ENCODE measurements around the gene ANKRD45.
"Not testable (repeated sequence)": the region's sequence is repeated elsewhere in the genome, so short reads cannot be mapped to it uniquely, and the experiment has no call there.

Gene ANKRD45

GRCh38 chr1:173642450-173643139, 27.1 kb downstream of the ANKRD45 start:
- DNase-seq = peak; percentile 37

DNA sequence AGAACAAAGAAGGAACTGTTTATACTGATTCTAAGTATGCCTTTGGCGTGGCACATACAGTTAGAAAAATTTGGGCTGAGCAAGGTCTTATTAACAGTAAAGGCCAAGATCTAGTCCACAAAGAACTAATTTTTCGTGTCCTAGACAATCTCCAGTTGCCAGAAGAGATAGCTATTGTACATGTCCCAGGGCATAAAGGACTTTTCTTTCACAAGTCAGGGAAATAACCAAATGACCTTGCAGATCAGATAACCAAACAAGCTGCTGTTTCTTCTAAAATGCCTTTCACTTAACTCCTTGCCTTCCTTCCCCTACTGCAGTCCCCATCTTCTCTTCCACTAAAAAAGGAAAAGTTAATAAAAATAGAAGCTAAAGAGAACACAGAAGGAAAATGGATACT, 30.5 kb downstream of the ANKRD45 start:
- DNase-seq = no peak

DNA sequence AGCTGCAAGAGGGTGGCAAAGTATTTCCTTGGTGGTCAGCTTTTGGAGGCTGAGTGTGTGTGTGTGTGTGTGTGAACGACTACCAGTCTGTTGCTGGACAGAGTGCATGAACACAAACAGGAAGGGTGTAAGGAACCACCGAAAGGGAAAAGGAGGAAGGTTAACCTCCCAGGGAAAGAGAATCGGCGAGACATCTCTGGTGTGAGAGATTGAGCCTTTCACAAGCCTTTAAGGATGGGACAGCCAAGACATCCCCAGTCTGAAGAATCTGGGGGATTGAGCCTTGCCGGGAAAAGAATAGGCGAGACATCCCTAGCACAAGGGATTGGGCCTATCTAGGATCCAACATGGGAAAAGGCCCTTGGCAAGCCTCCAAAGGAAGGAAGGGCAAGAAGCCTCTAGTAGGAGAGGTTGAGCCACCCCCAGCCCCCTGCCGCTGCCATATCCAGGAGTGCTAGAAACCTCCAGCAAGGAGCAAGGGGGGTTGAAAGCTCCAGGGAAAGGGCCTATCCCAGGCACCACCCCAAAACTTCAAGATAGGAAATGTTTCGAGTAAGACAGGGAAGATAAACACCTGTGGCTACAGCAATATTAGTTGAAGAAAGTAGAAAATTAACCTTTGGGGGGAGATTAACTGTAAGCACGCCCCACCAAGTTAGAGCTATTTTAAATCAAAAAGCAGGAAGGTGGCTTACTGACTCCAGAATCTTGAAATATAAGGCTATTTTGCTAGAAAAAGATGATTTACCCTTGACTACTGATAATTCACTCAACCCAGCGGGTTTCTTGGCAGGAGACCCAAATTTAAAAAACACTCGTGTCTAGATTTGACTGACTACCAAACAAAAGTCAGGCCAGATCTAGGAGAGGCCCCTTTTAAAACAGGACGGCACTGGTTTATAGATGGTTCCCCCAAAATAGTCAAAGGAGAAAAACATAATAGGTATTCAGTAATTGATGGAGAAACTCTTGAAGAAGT, 31.3 kb downstream of the ANKRD45 start:
- DNase-seq = no peak

- DNase-seq = not testable (repeated sequence)
Measured at GRCh38 chr1:173637236-173638042, 32.2 kb downstream of the ANKRD45 start.

DNA sequence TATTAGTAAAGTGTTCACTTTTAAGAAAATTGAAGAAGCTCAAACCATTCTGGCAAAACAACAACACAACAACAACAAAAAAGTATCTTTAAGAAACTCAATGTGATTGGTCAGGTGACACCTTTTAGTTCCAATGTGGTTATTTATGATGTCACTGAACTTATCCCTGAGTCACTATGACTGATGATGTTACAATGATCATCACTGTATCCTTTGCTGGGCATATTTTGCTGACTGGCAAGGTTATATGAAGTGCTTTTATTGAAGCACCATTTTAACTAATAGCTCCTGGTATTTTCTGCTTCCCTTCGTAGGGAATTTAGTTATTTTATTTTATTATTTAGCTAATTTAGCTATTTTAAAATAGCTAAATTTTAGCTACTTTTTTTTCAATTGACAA, 34.5 kb downstream of the ANKRD45 start, which contains the start of gene TEX50:
Gene TEX50 (plus strand): TSS at position 223 of the 400 bp plus-strand sequence. CDS start 184 bp downstream, outside the sequence.
- DNase-seq = no peak

- DNase-seq = no peak
Measured at GRCh38 chr1:173628888-173629287, 40.8 kb downstream of the ANKRD45 start.

- DNase-seq = no peak
Measured at GRCh38 chr1:173627269-173627668, 42.4 kb downstream of the ANKRD45 start.

- DNase-seq = no peak
Measured at GRCh38 chr1:173616859-173617258, 52.8 kb downstream of the ANKRD45 start.

DNA sequence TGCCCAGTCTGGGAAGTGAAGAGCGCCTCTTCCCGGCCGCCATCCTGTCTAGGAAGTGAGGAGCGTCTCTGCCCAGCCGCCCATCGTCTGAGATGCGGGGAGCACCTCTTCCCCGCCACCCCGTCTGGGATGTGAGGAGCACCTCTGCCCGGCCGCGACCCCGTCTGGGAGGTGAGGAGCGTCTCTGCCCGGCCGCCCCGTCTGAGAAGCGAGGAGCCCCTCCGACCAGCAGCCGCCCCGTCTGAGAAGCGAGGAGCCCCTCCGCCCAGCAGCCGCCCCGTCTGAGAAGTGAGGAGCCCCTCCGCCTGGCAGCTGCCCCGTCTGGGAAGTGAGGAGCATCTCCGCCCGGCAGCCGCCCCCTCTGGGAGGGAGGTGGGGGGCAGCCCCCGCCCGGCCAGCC, 56.6 kb downstream of the ANKRD45 start:
- DNase-seq = not testable (repeated sequence)

GRCh38 chr1:173608503-173609216, 61.0 kb downstream of the ANKRD45 start:
- DNase-seq = no peak

- no peak for DNase-seq
Measured at GRCh38 chr1:173603056-173603591, 66.5 kb downstream of the ANKRD45 start, which contains the start of gene SLC9C2. Gene SLC9C2 (minus strand): TSS chr1:173603072. CDS start chr1:173601776, 1,296 bp downstream.

DNA sequence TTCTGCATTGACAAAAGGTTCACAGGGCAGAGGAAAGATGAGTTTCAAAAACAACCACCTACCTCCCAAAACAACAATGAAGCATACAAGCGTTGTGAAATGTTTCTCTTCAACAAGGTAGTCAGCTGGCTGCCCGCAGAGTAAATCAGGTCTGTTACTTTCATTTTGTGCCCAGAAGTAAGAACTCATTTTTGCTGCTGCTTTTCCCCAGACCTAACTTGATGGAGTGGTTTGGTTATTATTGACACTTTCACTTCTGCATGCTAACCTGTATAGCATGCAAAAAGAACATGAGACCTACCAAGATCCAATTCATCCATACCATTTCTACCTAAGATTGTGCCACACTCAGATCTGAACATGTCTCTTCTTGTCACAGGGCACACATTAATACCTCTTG, 68.1 kb downstream of the ANKRD45 start:
- DNase-seq = no peak

DNA sequence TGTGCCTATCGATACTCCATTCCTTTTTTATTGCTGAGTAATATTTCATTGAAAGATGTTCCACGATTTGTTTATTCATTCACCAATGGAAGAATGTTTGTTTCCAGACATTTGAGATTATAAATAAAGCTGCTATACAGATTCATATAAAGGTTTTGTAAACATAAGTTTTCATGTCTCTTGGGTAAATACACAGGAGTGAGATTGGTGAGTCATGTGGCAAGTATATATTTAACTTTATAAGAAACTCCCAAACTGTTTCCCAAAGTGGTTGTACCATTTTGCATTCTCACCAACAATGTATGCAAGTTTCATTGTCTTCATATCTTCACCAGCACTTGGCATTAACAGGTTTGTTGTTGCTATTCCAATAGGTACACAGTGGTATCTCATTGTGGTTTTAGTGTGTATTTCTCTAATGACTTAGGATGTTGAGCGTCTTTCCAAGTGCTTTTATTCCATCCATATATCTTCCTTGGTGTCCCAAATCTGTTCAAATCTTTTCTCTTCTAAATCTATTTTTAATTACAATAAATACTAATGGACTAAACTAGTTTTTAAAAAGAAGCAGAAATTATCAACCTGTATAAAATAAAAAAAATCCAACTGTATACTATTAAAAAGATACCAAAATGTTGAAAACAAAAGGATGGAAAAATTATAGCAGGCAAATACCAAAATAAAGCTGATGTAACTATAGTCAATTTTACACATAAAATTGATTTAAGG, 73.4 kb downstream of the ANKRD45 start:
- DNase-seq = no peak

GRCh38 chr1:173591138-173591537, 78.5 kb downstream of the ANKRD45 start:
- not testable (repeated sequence) for DNase-seq

- DNase-seq = no peak
Measured at GRCh38 chr1:173590557-173590956, 79.1 kb downstream of the ANKRD45 start.

DNA sequence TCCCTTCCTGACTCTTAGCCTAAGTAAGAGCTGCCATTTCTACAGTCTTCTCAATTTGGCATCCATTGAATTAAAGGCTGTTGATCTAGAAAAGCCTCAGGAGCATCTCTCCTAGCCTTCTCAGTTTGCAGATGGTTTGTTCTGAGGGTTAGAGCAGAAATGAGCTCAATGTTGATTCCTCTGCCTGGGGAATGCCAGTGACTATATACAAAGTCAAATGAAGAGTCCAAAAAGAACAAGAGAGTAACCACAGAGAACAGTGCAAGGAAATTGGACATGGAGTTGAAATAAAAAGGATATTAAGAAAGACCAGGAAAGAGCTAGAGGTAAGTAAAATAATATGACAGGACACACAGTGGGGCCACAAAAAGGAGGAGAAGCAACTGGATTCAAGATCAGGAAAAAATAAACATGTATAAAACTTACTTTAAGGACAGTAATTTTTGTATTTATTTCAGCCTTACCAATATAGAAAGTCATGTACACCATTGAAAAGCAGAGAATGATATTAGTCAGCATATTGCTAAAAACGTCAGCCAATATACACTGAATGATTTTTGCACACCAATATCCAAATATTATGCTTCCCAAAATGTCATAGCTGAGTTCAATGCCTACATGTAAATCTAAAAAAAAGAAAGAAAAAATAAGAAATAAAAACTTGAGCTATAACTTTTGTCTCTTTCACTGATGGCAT, 88.1 kb downstream of the ANKRD45 start:
- DNase-seq = no peak

- DNase-seq = no peak
Measured at GRCh38 chr1:173580658-173581057, 89.0 kb downstream of the ANKRD45 start.

- DNase-seq = no peak
Measured at GRCh38 chr1:173580071-173580470, 89.6 kb downstream of the ANKRD45 start.

- DNase-seq = no peak
Measured at GRCh38 chr1:173573596-173573995, 96.1 kb downstream of the ANKRD45 start.

DNA sequence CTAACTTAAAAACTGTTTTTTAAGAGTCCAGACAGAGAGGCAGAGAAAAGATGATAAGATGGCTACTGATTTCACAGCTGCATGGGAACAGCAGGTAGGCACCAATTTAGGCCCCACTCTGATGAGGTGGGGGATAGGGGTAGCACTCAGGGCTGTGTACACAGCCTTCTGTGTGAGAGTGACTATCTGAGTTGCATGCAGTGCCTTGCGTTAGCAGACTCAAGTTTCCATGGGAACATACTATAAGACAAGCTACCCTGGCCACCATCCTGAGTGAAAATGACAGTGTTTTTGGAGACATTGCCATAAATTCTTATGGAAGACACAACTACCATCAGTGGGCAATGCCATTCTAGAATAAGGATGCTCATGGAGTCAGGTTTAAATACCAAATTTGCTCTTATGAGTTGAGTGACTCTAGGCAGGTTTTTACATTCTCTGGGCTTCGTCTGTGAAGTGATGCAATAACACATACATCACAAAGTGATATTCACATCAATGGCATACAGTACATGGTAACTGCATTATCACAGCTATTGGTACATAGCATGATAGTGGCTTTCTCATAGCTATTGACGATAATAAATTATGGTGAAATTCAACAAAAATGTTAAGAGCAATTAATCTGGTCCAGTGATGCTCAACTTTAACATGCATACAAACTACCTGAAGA, 97.3 kb downstream of the ANKRD45 start:
- no peak for DNase-seq

Data from NCI-H69 (cell line).